ENCODE results near the gene MAST4.

The MAST4 gene

GRCh38 chr5:67193439-67193807 is 597.2 kb downstream of the MAST4 start:
- TF ChIP-seq CTCF (conservative IDR thresholded peaks at IDR 0.05) = no peak

GRCh38 chr5:67194166-67194565 is 598.0 kb downstream of the MAST4 start:
- no peak for TF ChIP-seq CTCF (conservative IDR thresholded peaks at IDR 0.05)

More at GRCh38 chr5:67193439-67193807, 597.2 kb downstream of the MAST4 start:
- no peak overlapping the region for H3K27ac ChIP-seq

GRCh38 chr5:67195406-67196275 is 599.4 kb downstream of the MAST4 start:
- no peak for TF ChIP-seq CTCF (conservative IDR thresholded peaks at IDR 0.05)
- no peak overlapping the region for H3K27ac ChIP-seq

More at GRCh38 chr5:67194166-67194565, 598.0 kb downstream of the MAST4 start:
- no peak overlapping the region for H3K27ac ChIP-seq

- no peak within 1 kb of the TSS for H3K27ac ChIP-seq
- TF ChIP-seq CTCF (conservative IDR thresholded peaks at IDR 0.05) = no peak
Observed at GRCh38 chr5:67196537-67197059, 600.4 kb downstream of the MAST4 start, which contains the start of gene CD180. Gene CD180, minus strand, starts transcription at chr5:67196799. Its CDS starts 158 bp downstream, at chr5:67196641.

- TF ChIP-seq CTCF (conservative IDR thresholded peaks at IDR 0.05) = no peak
- no peak overlapping the region for H3K27ac ChIP-seq
Observed at GRCh38 chr5:67197536-67197935, 601.3 kb downstream of the MAST4 start.

- no peak for TF ChIP-seq CTCF (conservative IDR thresholded peaks at IDR 0.05)
- no peak overlapping the region for H3K27ac ChIP-seq
Observed at GRCh38 chr5:67198917-67199316, 602.7 kb downstream of the MAST4 start.

- no peak overlapping the region for H3K27ac ChIP-seq
- no peak for TF ChIP-seq CTCF (conservative IDR thresholded peaks at IDR 0.05)
Observed at GRCh38 chr5:67199859-67200258, 603.7 kb downstream of the MAST4 start.
